Measurements from ENCODE around the gene MARCO. TPM values are rescaled to one million over a fixed set of nuclear protein-coding genes. Genes with fewer than 3 reads are reported as not detected.
"Not testable (repeated sequence)": the region's sequence is repeated elsewhere in the genome, so short reads cannot be mapped to it uniquely, and the experiment has no call there.

MARCO gene
- total RNA-seq, 1 donor from 2014 or later, result 0.33 TPM

DNA sequence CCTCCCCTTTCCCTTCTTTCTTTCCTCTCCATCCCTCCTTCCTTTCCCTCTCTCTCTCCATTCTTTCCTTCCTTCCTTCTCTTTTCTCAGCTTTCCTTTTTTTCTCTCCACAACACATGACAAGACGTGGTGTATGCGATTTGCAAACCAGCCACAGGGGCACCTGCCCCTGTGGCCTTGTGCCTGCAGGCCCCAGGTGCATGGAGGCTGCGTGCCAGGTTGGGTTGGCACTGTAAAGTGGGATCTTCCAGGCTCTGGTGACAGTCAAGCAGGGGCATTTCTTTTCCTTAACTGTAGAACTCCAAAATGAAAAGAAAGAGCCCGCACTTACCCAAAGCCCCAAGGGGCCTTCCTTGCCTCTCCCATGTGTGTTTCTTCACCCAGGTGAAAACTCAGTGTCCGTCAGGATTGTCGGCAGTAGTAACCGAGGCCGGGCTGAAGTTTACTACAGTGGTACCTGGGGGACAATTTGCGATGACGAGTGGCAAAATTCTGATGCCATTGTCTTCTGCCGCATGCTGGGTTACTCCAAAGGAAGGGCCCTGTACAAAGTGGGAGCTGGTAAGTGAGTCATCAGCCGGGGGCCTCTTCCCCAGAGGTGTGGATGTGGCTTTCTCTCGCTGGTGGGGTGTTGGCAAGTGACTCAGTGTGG lies 50.9 kb downstream of the MARCO start:
- no peak for DNase-seq (ENCODE audit: low read depth)
- H3K4me3 ChIP-seq (ENCODE audit: low read depth, low read length), result no peak overlapping the region
- H3K27me3 ChIP-seq (ENCODE audit: control insufficient read depth, insufficient read depth, low read length), result no peaks in the 10 kb centered on the region
- no peaks in the 10 kb centered on the region for H3K36me3 ChIP-seq (ENCODE audit: control insufficient read depth, insufficient read depth, low read length)
- TF ChIP-seq, protein P1, sequence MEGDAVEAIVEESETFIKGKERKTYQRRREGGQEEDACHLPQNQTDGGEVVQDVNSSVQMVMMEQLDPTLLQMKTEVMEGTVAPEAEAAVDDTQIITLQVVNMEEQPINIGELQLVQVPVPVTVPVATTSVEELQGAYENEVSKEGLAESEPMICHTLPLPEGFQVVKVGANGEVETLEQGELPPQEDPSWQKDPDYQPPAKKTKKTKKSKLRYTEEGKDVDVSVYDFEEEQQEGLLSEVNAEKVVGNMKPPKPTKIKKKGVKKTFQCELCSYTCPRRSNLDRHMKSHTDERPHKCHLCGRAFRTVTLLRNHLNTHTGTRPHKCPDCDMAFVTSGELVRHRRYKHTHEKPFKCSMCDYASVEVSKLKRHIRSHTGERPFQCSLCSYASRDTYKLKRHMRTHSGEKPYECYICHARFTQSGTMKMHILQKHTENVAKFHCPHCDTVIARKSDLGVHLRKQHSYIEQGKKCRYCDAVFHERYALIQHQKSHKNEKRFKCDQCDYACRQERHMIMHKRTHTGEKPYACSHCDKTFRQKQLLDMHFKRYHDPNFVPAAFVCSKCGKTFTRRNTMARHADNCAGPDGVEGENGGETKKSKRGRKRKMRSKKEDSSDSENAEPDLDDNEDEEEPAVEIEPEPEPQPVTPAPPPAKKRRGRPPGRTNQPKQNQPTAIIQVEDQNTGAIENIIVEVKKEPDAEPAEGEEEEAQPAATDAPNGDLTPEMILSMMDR (IDR thresholded peaks at IDR 0.05; ENCODE audit: insufficient read depth, low read length, poor library complexity, severe bottlenecking), result no peak

DNA sequence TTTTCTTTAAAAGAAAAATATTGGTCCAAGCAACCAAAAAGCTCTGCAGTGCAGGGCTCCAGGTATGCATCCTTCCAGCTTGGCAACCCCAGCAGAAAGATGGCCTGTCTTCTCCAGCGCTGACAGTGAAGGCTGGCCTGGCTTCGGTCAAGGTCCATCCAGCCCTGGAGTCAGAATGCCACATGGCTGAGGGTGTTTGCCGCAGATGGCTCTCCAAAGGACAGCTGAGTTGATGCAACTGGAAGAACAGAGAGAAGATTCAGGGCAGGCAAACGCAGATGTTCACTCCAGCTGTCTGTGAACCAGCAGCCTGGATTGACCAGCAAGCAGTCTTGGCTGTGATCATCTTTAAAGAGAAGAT lies 51.4 kb downstream of the MARCO start:
- Histone ChIP-seq H3K36me3 (ENCODE audit: control insufficient read depth, insufficient read depth, low read length) (no peaks in the 10 kb centered on the region), H3K4me3 (ENCODE audit: low read depth, low read length) (no peak overlapping the region), H3K27me3 (ENCODE audit: control insufficient read depth, insufficient read depth, low read length) (no peaks in the 10 kb centered on the region)
- TF ChIP-seq, protein P1 (IDR thresholded peaks at IDR 0.05; ENCODE audit: insufficient read depth, low read length, poor library complexity, severe bottlenecking), result no peak
- no peak for DNase-seq (ENCODE audit: low read depth)

DNA sequence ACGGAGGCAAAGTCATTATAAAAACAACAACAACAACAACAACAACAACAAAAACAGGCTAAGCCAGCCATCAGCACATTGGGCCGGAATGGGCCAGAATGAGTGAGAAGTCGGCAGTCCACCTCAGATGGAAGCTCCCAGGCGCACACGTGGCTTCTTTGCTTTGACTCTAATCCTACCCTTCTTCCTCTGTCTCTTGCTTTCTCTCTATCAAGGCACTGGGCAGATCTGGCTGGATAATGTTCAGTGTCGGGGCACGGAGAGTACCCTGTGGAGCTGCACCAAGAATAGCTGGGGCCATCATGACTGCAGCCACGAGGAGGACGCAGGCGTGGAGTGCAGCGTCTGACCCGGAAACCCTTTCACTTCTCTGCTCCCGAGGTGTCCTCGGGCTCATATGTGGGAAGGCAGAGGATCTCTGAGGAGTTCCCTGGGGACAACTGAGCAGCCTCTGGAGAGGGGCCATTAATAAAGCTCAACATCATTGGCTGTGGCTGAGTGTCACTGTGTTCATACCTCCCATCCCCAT lies 52.2 kb downstream of the MARCO start:
- TF ChIP-seq, protein P1 (IDR thresholded peaks at IDR 0.05; ENCODE audit: insufficient read depth, low read length, poor library complexity, severe bottlenecking), result no peak
- no peaks in the 10 kb centered on the region for H3K27me3 ChIP-seq (ENCODE audit: control insufficient read depth, insufficient read depth, low read length)
- DNase-seq (ENCODE audit: low read depth), result no peak

DNA sequence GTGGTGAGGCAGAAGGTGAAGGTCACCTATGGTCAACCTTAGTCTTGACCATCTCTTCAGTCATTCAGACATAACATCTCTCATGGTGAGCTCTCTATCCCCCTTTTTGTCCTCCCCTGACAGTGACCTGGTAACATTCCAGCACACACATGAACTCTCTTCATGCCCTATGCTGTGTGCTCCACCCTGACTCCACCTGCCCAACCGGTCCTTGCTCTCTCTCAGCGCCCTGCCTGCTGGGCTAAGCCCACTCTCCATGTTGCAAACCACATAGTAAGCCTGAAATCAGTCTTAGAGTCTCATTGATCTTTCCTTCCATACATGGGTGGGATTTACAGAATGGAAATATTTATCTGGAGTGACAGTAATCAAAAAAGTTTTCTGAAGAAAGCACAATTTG lies 52.8 kb downstream of the MARCO start:
- no peaks in the 10 kb centered on the region for H3K36me3 ChIP-seq (ENCODE audit: control insufficient read depth, insufficient read depth, low read length)
- TF ChIP-seq, protein P1 (IDR thresholded peaks at IDR 0.05; ENCODE audit: insufficient read depth, low read length, poor library complexity, severe bottlenecking), result no peak
- DNase-seq (ENCODE audit: low read depth), result no peak
- H3K4me3 ChIP-seq (ENCODE audit: low read depth, low read length), result no peak overlapping the region
- no peaks in the 10 kb centered on the region for H3K27me3 ChIP-seq (ENCODE audit: control insufficient read depth, insufficient read depth, low read length)

More for the DNA sequence above, 52.2 kb downstream of the MARCO start:
- Histone ChIP-seq H3K4me3 (ENCODE audit: low read depth, low read length) (no peak overlapping the region), H3K36me3 (ENCODE audit: control insufficient read depth, insufficient read depth, low read length) (no peaks in the 10 kb centered on the region)

DNA sequence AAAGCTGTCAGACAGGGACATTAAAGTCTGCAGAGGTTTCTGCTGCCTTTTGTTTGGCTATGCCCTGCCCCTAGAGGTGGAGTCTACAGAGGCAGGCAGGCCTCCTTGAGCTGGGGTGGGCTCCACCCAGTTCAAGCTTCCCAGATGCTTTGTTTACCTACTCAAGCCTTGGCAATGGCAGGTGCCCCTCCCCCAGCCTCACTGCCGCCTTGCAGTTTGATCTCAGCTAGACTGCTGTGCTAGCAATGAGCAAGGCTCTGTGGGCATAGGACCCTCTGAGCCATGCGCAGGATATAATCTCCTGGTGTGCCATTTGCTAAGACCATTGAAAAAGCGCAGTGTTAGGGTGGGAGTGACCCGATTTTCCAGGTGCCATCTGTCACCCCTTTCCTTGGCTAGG lies 61.9 kb downstream of the MARCO start:
- H3K36me3 ChIP-seq (ENCODE audit: control insufficient read depth, insufficient read depth, low read length); DNase-seq (ENCODE audit: low read depth); H3K27me3 ChIP-seq (ENCODE audit: control insufficient read depth, insufficient read depth, low read length); H3K4me3 ChIP-seq (ENCODE audit: low read depth, low read length): not testable (repeated sequence)

DNA sequence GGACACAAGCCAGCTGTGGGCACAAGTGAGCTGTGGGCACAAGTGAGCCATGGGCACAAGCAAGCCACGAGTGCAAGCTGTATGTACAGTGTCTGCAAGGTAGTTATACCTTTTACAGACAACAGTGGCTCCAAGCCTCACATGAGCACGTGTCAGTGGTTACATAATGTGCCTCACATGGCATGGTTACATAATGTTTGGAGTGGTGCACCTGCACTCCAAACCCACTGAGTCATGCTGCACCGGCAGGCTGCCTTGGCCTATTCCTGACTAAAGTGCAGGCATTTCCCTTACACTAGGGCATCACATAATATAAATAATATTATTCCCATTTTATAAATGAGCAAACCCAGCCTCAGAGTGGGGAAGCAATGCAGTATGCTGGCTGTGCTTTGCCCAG lies 62.6 kb downstream of the MARCO start:
- no peak for DNase-seq (ENCODE audit: low read depth)
- Histone ChIP-seq H3K4me3 (ENCODE audit: low read depth, low read length) (no peak overlapping the region), H3K27me3 (ENCODE audit: control insufficient read depth, insufficient read depth, low read length) (no peaks in the 10 kb centered on the region), H3K36me3 (ENCODE audit: control insufficient read depth, insufficient read depth, low read length) (no peaks in the 10 kb centered on the region)
- TF ChIP-seq, protein P1 (IDR thresholded peaks at IDR 0.05; ENCODE audit: insufficient read depth, low read length, poor library complexity, severe bottlenecking), result no peak

Measured in kidney epithelial cell (primary cell).